Measurements from ENCODE around the gene FRS3.
"Not testable (repeated sequence)": the region's sequence is repeated elsewhere in the genome, so short reads cannot be mapped to it uniquely, and the experiment has no call there.

The FRS3 gene

DNA sequence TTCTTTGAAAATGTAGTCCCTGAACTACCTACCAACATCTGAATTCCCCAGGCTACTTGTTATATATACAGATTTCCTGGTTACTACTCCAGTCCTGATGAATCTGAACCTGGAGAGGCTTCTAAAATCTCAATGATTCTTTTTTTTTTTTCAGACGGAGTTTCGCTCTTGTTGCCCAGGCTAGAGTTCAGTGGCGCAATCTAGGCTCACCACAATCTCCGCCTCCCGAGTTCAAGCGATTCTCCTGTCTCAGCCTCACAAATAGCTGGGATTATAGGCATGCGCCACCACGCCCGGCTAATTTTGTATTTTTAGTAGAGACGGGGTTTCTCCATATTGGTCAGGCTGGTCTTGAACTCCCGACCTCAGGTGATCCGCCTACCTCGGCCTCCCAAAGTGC lies 32.2 kb upstream of the FRS3 start:
- H3K56ac ChIP-seq (ENCODE audit: low read length); H3K4me1 ChIP-seq (ENCODE audit: control insufficient read depth, low read depth, low read length); H3K23ac ChIP-seq (ENCODE audit: low read length); H4K5ac ChIP-seq (ENCODE audit: low read length); H2BK120ac ChIP-seq (ENCODE audit: low read depth, low read length); H3K36me3 ChIP-seq (ENCODE audit: control insufficient read depth, insufficient read depth, low read length); H3K4ac ChIP-seq (ENCODE audit: low read depth, low read length); H3K79me1 ChIP-seq (ENCODE audit: low read length); H3K18ac ChIP-seq (ENCODE audit: low read length); H2BK5ac ChIP-seq (ENCODE audit: low read length); H3K9ac ChIP-seq (ENCODE audit: low read length); H3K27ac ChIP-seq (ENCODE audit: low read depth, low read length); H3K4me2 ChIP-seq (ENCODE audit: low read length); DNase-seq; H3K27me3 ChIP-seq (ENCODE audit: insufficient read depth, low read length, poor library complexity); H2AK5ac ChIP-seq (ENCODE audit: low read length); H3K4me3 ChIP-seq (ENCODE audit: low read length); H4K8ac ChIP-seq (ENCODE audit: low read depth, low read length); H2BK15ac ChIP-seq (replicated peaks; ENCODE audit: low read depth); H3K79me2 ChIP-seq (ENCODE audit: control insufficient read depth, insufficient read depth, low read length): not testable (repeated sequence)
- no CpG with 5 or more reads among the region's 13 CpGs for WGBS (ENCODE audit: extremely low coverage, insufficient coverage, low lambda C conversion rate)

DNA sequence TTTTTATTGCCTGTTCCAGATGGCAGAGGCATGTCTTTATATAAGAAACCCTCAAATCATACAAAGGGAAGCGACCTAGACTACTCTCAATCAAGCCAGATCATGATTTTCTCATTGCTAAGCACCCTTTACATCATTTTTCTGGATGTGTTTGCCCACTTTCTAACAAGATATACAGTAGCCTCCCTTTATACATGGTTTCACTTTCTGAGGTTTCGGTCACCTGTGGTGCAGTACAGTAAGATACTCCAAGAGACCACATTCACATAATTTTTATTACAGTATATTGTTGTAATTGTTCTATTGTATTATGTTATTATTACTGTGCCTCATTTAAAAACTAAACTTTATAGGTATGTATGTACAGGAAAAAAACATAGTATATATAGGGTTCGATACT lies 31.4 kb upstream of the FRS3 start:
- Histone ChIP-seq H4K8ac (ENCODE audit: low read depth, low read length) (no peak overlapping the region), H3K4me3 (ENCODE audit: low read length) (no peak overlapping the region), H3K79me2 (ENCODE audit: control insufficient read depth, insufficient read depth, low read length) (no peaks in the 10 kb centered on the region), H3K56ac (ENCODE audit: low read length) (no peak overlapping the region), H3K4ac (ENCODE audit: low read depth, low read length) (no peak overlapping the region), H3K18ac (ENCODE audit: low read length) (no peak overlapping the region), H2BK5ac (ENCODE audit: low read length) (no peak overlapping the region), H2BK15ac (replicated peaks; ENCODE audit: low read depth) (no peak overlapping the region), H3K27ac (ENCODE audit: low read depth, low read length) (no peak overlapping the region), H3K4me1 (ENCODE audit: control insufficient read depth, low read depth, low read length) (no peaks in the 10 kb centered on the region), H3K9ac (ENCODE audit: low read length) (no peak overlapping the region), H3K23ac (ENCODE audit: low read length) (no peak overlapping the region), H3K79me1 (ENCODE audit: low read length) (no peaks in the 10 kb centered on the region), H2AK5ac (ENCODE audit: low read length) (no peak overlapping the region), H3K36me3 (ENCODE audit: control insufficient read depth, insufficient read depth, low read length) (no peaks in the 10 kb centered on the region), H4K5ac (ENCODE audit: low read length) (no peak overlapping the region), H3K27me3 (ENCODE audit: insufficient read depth, low read length, poor library complexity) (no peaks in the 10 kb centered on the region), H2BK120ac (ENCODE audit: low read depth, low read length) (no peak overlapping the region), H3K4me2 (ENCODE audit: low read length) (no peak overlapping the region)
- DNase-seq, result no peak
- WGBS (ENCODE audit: extremely low coverage, insufficient coverage, low lambda C conversion rate), result no CpG with 5 or more reads among the region's 3 CpGs

DNA sequence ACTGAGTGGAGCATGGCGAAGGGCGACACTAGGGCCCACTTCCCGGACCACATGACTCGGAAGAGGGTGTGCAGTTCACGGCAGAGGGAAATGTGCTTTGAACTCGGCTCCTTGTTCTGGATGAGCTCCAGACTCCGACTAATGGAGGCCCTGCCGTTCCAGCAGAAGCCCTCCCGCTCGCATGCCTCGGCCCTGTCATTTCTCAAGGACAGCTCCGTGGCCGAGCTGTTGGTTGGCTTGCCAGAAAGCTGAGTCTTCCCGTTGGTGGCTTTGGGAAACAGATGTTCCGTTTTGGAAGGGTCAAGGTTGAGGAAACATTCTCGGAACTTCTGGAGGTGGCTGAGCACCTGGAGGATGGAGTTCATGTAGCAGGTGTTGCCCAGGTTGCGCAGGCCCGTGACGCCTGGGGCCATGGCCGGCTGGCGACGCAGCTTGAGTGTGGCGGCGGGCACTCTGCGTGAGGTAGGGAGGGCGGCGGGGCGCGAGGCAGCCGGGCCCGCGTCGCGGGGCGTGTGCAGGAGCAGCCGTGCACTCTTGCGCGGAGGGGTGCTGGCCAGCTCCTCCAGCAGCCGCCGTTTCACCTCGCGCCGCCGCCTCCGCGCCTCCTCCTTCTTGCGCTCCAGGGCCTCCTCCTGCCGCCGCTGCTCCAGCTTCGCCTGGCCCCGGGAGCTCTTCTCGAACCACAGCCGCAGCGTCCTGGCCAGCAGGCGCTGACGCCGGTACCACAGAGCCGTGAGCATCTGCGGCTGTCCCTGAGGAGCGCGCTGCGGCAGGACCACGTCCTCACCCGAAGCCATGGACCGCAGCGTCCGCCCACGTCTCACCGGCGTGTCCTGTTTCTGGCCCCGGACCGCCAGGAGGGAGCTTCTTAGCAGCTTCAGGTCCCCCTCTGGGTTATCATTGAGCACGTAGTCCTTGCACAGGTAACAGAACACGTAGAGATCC lies 26.4 kb upstream of the FRS3 start:
- DNase-seq, result no peak
- no peak overlapping the region for H3K18ac ChIP-seq (ENCODE audit: low read length)

DNA sequence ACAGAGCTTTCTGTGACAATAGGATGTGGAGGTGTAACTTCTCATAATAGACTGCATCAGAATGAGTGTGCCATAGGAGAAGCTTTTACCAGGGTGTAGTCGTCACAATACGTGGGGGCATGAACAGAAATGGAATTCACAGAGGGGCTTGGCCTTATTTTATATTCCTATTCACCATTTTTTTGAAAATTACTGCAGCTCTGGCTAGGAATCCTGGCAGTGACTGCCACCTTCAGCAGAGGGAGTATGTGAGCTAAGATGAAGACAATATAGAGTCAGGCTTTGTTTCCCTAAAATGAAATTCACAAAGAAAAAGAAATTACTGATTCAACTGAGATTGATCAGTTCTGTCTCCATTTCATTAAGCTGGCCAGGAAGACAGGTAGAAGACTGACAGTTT lies 21.7 kb upstream of the FRS3 start:
- H3K9ac ChIP-seq (ENCODE audit: low read length), result no peak overlapping the region
- H4K5ac ChIP-seq (ENCODE audit: low read length), result no peak overlapping the region
- no peak for DNase-seq
- H3K4me1 ChIP-seq (ENCODE audit: control insufficient read depth, low read depth, low read length), result no peaks in the 10 kb centered on the region
- no peak overlapping the region for H3K27ac ChIP-seq (ENCODE audit: low read depth, low read length)
- no peak overlapping the region for H3K4ac ChIP-seq (ENCODE audit: low read depth, low read length)
- H3K4me2 ChIP-seq (ENCODE audit: low read length), result no peak overlapping the region
- H3K4me3 ChIP-seq (ENCODE audit: low read length), result no peak overlapping the region
- no CpG with 5 or more reads among the region's 2 CpGs for WGBS (ENCODE audit: extremely low coverage, insufficient coverage, low lambda C conversion rate)
- H3K79me2 ChIP-seq (ENCODE audit: control insufficient read depth, insufficient read depth, low read length), result no peaks in the 10 kb centered on the region
- no peak overlapping the region for H2AK5ac ChIP-seq (ENCODE audit: low read length)
- H3K79me1 ChIP-seq (ENCODE audit: low read length), result no peaks in the 10 kb centered on the region
- no peaks in the 10 kb centered on the region for H3K27me3 ChIP-seq (ENCODE audit: insufficient read depth, low read length, poor library complexity)
- no peak overlapping the region for H2BK15ac ChIP-seq (replicated peaks; ENCODE audit: low read depth)
- H2BK5ac ChIP-seq (ENCODE audit: low read length), result no peak overlapping the region
- H4K8ac ChIP-seq (ENCODE audit: low read depth, low read length), result no peak overlapping the region
- no peak overlapping the region for H3K23ac ChIP-seq (ENCODE audit: low read length)
- H3K18ac ChIP-seq (ENCODE audit: low read length), result no peak overlapping the region
- H2BK120ac ChIP-seq (ENCODE audit: low read depth, low read length), result no peak overlapping the region
- H3K56ac ChIP-seq (ENCODE audit: low read length), result no peak overlapping the region
- H3K36me3 ChIP-seq (ENCODE audit: control insufficient read depth, insufficient read depth, low read length), result peaks cover 1% of the 10 kb centered on the region

More for the DNA sequence above, 26.4 kb upstream of the FRS3 start:
- Histone ChIP-seq H3K56ac (ENCODE audit: low read length) (no peak overlapping the region), H3K4me3 (ENCODE audit: low read length) (no peak overlapping the region), H3K9ac (ENCODE audit: low read length) (no peak overlapping the region), H3K79me2 (ENCODE audit: control insufficient read depth, insufficient read depth, low read length) (no peaks in the 10 kb centered on the region), H3K27ac (ENCODE audit: low read depth, low read length) (no peak overlapping the region), H4K5ac (ENCODE audit: low read length) (no peak overlapping the region), H3K79me1 (ENCODE audit: low read length) (no peaks in the 10 kb centered on the region), H2BK15ac (replicated peaks; ENCODE audit: low read depth) (no peak overlapping the region), H2BK5ac (ENCODE audit: low read length) (no peak overlapping the region), H2AK5ac (ENCODE audit: low read length) (no peak overlapping the region), H3K4ac (ENCODE audit: low read depth, low read length) (no peak overlapping the region), H3K4me1 (ENCODE audit: control insufficient read depth, low read depth, low read length) (no peaks in the 10 kb centered on the region), H3K4me2 (ENCODE audit: low read length) (no peak overlapping the region), H4K8ac (ENCODE audit: low read depth, low read length) (no peak overlapping the region), H3K23ac (ENCODE audit: low read length) (no peak overlapping the region), H2BK120ac (ENCODE audit: low read depth, low read length) (no peak overlapping the region), H3K27me3 (ENCODE audit: insufficient read depth, low read length, poor library complexity) (no peaks in the 10 kb centered on the region), H3K36me3 (ENCODE audit: control insufficient read depth, insufficient read depth, low read length) (peaks cover 1% of the 10 kb centered on the region)
- WGBS (ENCODE audit: extremely low coverage, insufficient coverage, low lambda C conversion rate), result no CpG with 5 or more reads among the region's 74 CpGs

DNA sequence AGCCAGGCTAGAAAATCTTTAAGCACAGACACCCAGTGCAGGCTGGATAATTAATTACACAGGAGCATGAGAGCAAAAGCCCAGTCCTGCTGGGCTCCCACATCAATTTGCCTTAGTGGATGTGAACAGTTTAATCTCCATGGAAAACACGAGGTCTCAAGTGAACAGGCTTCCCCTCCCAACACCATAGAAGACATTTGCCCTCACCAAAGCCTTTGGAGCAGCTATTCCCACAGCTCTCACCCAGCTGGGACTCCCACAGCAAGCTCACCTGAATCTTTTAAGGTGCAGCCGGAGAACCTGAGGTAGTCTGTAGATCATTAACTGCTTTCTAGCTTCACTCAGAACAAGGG lies 19.8 kb upstream of the FRS3 start:
- no peak overlapping the region for H2BK5ac ChIP-seq (ENCODE audit: low read length)
- H3K79me1 ChIP-seq (ENCODE audit: low read length), result no peaks in the 10 kb centered on the region
- H3K56ac ChIP-seq (ENCODE audit: low read length), result no peak overlapping the region
- H3K4ac ChIP-seq (ENCODE audit: low read depth, low read length), result no peak overlapping the region
- no peak overlapping the region for H2AK5ac ChIP-seq (ENCODE audit: low read length)
- no peak overlapping the region for H2BK15ac ChIP-seq (replicated peaks; ENCODE audit: low read depth)
- H3K4me1 ChIP-seq (ENCODE audit: control insufficient read depth, low read depth, low read length), result no peaks in the 10 kb centered on the region
- no peak overlapping the region for H3K4me3 ChIP-seq (ENCODE audit: low read length)
- H3K23ac ChIP-seq (ENCODE audit: low read length), result no peak overlapping the region
- WGBS (ENCODE audit: extremely low coverage, insufficient coverage, low lambda C conversion rate), result no CpG with 5 or more reads among the region's 2 CpGs
- H3K9ac ChIP-seq (ENCODE audit: low read length), result no peak overlapping the region
- DNase-seq, result no peak
- no peaks in the 10 kb centered on the region for H3K36me3 ChIP-seq (ENCODE audit: control insufficient read depth, insufficient read depth, low read length)
- H3K4me2 ChIP-seq (ENCODE audit: low read length), result no peak overlapping the region
- no peak overlapping the region for H4K8ac ChIP-seq (ENCODE audit: low read depth, low read length)
- H3K79me2 ChIP-seq (ENCODE audit: control insufficient read depth, insufficient read depth, low read length), result no peaks in the 10 kb centered on the region
- no peak overlapping the region for H4K5ac ChIP-seq (ENCODE audit: low read length)
- H3K27me3 ChIP-seq (ENCODE audit: insufficient read depth, low read length, poor library complexity), result no peaks in the 10 kb centered on the region
- H2BK120ac ChIP-seq (ENCODE audit: low read depth, low read length), result no peak overlapping the region
- H3K27ac ChIP-seq (ENCODE audit: low read depth, low read length), result no peak overlapping the region
- no peak overlapping the region for H3K18ac ChIP-seq (ENCODE audit: low read length)
